ENCODE results near the gene IGSF11. TPM values are rescaled to one million over a fixed set of nuclear protein-coding genes. Genes with fewer than 3 reads are reported as not detected.
"Not testable (repeated sequence)": the region's sequence is repeated elsewhere in the genome, so short reads cannot be mapped to it uniquely, and the experiment has no call there.

IGSF11 gene
- total and polyA plus RNA-seq, 4 donors = 0.02 to 0.17 TPM; not detected in 2

DNA sequence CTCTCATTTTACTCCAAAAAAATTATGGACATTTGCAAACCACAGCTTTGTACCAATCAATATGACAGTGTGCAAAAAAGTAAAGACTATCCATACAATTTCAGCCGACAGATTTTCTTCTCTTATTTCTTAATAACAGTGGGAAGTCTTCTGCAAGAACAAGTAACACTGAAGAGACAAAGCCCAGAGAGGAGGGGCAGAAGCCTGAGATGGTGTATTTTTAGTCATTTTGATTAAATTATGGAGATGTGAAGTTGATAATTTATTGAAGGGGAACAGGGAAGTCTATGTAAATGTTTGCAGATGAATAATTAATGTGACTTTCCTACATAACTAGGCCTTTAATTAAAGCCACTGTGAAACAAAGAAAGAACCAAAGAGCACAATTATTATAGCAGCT, 45.7 kb upstream of the IGSF11 start (continued):
- TF ChIP-seq, protein P1, sequence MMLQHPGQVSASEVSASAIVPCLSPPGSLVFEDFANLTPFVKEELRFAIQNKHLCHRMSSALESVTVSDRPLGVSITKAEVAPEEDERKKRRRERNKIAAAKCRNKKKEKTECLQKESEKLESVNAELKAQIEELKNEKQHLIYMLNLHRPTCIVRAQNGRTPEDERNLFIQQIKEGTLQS (IDR thresholded peaks at IDR 0.05) = no peak
- TF ChIP-seq EGR1 (IDR thresholded peaks at IDR 0.05; ENCODE audit: low read depth in 2 of 2) = no peak

DNA sequence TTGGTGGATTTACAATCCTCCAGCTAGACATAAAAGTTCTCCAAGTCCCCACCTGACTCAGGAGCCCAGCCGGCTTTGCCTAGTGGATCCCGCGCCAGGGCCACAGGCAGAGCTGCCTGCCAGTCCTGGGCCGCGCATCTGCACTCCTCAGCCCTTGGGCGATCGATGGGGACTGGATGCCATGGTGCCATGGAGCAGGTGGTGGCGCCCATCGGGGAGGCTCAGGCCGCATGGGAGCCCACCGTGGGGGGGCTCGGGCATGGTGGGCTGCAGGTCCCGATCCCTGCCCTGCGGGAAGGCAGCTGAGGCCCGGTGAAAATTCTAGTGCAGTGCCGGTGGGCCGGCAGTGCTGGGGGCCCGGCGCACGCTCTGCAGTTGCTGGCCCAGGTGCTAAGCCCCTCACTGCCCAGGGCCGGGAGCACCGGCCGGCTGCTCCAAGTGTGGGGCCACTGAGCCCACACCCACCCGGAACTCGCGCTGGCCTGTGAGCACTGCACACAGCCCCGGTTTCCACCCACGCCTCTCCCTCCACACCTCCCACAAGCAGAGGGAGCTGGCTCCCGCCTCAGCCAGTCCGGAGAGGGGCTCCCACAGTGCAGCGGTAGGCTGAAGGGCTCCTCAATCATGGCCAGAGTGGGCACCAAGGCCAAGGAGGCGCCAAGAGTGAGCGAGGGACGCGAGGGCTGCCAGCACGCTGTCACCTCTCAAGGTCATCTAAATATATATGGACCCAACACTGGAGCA, 38.8 kb upstream of the IGSF11 start:
- Histone ChIP-seq H3K27ac (ENCODE audit: low read depth in 1 of 2, low read length in 2 of 2) (no peak overlapping the region), H3K9me3 (ENCODE audit: control insufficient read depth in 4 of 4, low read length in 3 of 4) (peaks cover 1 to 4% (median 3%) of the 10 kb centered on the region in 4 donors), H3K36me3 (ENCODE audit: control insufficient read depth in 4 of 4, insufficient read depth in 3 of 4, low read depth in 1 of 4, low read length in 3 of 4) (no peaks in the 10 kb centered on the region), H3K4me3 (ENCODE audit: low read depth in 1 of 3, low read length in 3 of 3) (no peak overlapping the region), H3K4me1 (ENCODE audit: control insufficient read depth in 4 of 4, insufficient read depth in 4 of 4, low read length in 3 of 4) (no peaks in the 10 kb centered on the region), H3K9ac (ENCODE audit: low read depth in 1 of 2, low read length in 2 of 2) (no peak overlapping the region), H3K27me3 (ENCODE audit: control insufficient read depth in 4 of 4, insufficient read depth in 4 of 4, low read length in 3 of 4) (no peaks in the 10 kb centered on the region)
- TF ChIP-seq FOXA1 (IDR thresholded peaks at IDR 0.05) (no peak), YY1 (IDR thresholded peaks at IDR 0.05) (no peak), JUND (IDR thresholded peaks at IDR 0.05) (no peak), GABPA (IDR thresholded peaks at IDR 0.05 in 1 of 2, conservative IDR thresholded peaks at IDR 0.05 in 1 of 2) (no peak), HNF4A (conservative IDR thresholded peaks at IDR 0.05) (no peak), NR2F2 (IDR thresholded peaks at IDR 0.05) (no peak), EGR1 (IDR thresholded peaks at IDR 0.05; ENCODE audit: low read depth in 2 of 2) (no peak), RXRA (IDR thresholded peaks at IDR 0.05) (no peak), RAD21 (IDR thresholded peaks at IDR 0.05) (no peak), SP1 (IDR thresholded peaks at IDR 0.05) (no peak), TAF1 (conservative IDR thresholded peaks at IDR 0.05) (no peak), HNF4G (IDR thresholded peaks at IDR 0.05) (no peak), FOXA2 (IDR thresholded peaks at IDR 0.05) (no peak)
- TF ChIP-seq, protein P2, sequence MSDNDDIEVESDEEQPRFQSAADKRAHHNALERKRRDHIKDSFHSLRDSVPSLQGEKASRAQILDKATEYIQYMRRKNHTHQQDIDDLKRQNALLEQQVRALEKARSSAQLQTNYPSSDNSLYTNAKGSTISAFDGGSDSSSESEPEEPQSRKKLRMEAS (IDR thresholded peaks at IDR 0.05) = no peak
- TF ChIP-seq, protein P1 (IDR thresholded peaks at IDR 0.05) = no peak
- TF ChIP-seq, protein P3, sequence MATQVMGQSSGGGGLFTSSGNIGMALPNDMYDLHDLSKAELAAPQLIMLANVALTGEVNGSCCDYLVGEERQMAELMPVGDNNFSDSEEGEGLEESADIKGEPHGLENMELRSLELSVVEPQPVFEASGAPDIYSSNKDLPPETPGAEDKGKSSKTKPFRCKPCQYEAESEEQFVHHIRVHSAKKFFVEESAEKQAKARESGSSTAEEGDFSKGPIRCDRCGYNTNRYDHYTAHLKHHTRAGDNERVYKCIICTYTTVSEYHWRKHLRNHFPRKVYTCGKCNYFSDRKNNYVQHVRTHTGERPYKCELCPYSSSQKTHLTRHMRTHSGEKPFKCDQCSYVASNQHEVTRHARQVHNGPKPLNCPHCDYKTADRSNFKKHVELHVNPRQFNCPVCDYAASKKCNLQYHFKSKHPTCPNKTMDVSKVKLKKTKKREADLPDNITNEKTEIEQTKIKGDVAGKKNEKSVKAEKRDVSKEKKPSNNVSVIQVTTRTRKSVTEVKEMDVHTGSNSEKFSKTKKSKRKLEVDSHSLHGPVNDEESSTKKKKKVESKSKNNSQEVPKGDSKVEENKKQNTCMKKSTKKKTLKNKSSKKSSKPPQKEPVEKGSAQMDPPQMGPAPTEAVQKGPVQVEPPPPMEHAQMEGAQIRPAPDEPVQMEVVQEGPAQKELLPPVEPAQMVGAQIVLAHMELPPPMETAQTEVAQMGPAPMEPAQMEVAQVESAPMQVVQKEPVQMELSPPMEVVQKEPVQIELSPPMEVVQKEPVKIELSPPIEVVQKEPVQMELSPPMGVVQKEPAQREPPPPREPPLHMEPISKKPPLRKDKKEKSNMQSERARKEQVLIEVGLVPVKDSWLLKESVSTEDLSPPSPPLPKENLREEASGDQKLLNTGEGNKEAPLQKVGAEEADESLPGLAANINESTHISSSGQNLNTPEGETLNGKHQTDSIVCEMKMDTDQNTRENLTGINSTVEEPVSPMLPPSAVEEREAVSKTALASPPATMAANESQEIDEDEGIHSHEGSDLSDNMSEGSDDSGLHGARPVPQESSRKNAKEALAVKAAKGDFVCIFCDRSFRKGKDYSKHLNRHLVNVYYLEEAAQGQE (IDR thresholded peaks at IDR 0.05) = no peak
- TF ChIP-seq, protein P4, sequence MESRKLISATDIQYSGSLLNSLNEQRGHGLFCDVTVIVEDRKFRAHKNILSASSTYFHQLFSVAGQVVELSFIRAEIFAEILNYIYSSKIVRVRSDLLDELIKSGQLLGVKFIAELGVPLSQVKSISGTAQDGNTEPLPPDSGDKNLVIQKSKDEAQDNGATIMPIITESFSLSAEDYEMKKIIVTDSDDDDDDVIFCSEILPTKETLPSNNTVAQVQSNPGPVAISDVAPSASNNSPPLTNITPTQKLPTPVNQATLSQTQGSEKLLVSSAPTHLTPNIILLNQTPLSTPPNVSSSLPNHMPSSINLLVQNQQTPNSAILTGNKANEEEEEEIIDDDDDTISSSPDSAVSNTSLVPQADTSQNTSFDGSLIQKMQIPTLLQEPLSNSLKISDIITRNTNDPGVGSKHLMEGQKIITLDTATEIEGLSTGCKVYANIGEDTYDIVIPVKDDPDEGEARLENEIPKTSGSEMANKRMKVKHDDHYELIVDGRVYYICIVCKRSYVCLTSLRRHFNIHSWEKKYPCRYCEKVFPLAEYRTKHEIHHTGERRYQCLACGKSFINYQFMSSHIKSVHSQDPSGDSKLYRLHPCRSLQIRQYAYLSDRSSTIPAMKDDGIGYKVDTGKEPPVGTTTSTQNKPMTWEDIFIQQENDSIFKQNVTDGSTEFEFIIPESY (IDR thresholded peaks at IDR 0.05) = no peak
- TF ChIP-seq, protein P5, sequence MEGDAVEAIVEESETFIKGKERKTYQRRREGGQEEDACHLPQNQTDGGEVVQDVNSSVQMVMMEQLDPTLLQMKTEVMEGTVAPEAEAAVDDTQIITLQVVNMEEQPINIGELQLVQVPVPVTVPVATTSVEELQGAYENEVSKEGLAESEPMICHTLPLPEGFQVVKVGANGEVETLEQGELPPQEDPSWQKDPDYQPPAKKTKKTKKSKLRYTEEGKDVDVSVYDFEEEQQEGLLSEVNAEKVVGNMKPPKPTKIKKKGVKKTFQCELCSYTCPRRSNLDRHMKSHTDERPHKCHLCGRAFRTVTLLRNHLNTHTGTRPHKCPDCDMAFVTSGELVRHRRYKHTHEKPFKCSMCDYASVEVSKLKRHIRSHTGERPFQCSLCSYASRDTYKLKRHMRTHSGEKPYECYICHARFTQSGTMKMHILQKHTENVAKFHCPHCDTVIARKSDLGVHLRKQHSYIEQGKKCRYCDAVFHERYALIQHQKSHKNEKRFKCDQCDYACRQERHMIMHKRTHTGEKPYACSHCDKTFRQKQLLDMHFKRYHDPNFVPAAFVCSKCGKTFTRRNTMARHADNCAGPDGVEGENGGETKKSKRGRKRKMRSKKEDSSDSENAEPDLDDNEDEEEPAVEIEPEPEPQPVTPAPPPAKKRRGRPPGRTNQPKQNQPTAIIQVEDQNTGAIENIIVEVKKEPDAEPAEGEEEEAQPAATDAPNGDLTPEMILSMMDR (IDR thresholded peaks at IDR 0.05; ENCODE audit: low read depth, low read length, missing input control) = no peak
- no peak for DNase-seq (ENCODE audit: low spot score)
- 94% methylated on average over 36 of the region's 36 CpGs for WGBS

DNA sequence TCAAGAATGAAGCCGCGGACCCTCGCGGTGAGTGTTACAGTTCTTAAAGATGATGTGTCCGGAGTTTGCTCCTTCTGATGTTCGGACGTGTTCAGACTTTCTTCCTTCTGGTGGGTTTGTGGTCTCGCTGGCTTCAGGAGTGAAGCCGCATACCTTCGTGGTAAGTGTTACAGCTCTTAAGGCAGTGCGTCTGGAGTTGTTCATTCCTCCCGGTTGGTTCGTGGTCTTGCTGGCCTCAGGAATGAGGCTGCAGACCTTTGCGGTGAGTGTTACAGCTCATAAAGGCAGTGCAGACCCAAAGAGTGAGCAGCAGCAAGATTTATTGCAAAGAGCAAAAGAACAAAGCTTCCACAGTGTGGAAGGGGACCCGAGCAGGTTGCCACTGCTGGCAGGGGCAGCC, 37.8 kb upstream of the IGSF11 start:
- not testable (repeated sequence) for H3K36me3 ChIP-seq (ENCODE audit: control insufficient read depth in 4 of 4, insufficient read depth in 3 of 4, low read depth in 1 of 4, low read length in 3 of 4)

More for the DNA sequence above, 37.8 kb upstream of the IGSF11 start:
- DNase-seq (ENCODE audit: low spot score); H3K27ac ChIP-seq (ENCODE audit: low read depth in 1 of 2, low read length in 2 of 2); H3K4me1 ChIP-seq (ENCODE audit: control insufficient read depth in 4 of 4, insufficient read depth in 4 of 4, low read length in 3 of 4); H3K4me3 ChIP-seq (ENCODE audit: low read depth in 1 of 3, low read length in 3 of 3); H3K9ac ChIP-seq (ENCODE audit: low read depth in 1 of 2, low read length in 2 of 2); H3K27me3 ChIP-seq (ENCODE audit: control insufficient read depth in 4 of 4, insufficient read depth in 4 of 4, low read length in 3 of 4); H3K9me3 ChIP-seq (ENCODE audit: control insufficient read depth in 4 of 4, low read length in 3 of 4): not testable (repeated sequence)
- WGBS = 95% methylated on average over 15 of the region's 15 CpGs
